CD1c-positive myeloid dendritic cell (primary cell): ENCODE data around the gene ARL4A.
A peak's percentile ranks its signal among the peaks of the same experiment; 100 is the strongest.

Experiments
- DNase-seq: peaks from one replicate; pipeline ENCODE4 v3.0.0-alpha.2; 2016; ENCODE audit errors: extremely low spot score

The ARL4A gene

DNA sequence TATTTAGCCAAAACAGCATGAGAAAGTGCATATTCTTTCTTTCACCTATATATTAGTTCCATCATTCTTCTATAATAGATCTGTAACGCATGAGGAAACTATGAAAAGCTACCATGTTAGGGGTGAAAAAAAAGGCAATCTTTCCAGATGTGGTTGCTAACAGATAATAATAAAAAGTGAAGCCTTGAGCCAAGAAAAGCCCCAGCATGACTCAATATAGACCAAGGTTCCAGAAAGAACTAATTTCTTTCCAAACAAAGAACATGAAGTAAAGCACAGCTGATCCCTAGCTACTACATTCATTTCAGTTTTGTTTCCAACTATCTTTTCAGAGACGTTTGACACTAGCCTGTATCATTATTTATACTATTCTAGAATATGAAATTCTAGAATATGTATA, 16.4 kb downstream of the ARL4A start:
- DNase-seq = no peak

GRCh38 chr7:12705878-12706277, 18.4 kb downstream of the ARL4A start:
- DNase-seq = no peak

DNA sequence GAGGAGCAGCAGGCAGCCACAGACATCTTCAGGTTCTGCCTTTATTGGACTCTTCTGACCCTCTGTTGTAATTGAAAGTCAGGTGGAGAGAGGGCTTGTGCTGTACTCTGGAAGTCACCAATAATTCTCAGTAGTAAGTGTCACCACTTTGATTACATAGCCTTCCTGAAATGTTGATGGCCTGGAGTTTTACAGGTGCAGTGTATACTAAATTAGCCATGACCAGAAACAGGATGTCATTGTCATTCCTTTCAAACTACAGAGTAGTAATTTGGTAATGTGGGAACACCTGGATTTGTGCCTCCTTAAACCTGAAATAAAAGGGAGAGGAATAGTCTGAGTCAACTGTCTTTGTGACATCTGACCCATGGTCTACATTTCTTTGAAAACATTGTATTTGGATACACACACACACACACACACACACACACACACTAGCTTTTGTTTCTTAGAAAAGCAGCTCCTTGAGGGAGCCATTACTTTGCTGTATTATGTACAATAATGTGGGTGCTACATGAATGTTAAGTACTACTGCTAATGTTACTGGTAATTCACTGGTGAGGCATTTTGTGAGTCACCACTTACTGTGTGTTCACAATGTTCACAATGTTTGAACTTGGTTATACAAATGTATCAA, 19.6 kb downstream of the ARL4A start:
- DNase-seq = no peak

- no peak for DNase-seq
These were observed 20.9 kb downstream of the ARL4A start for GRCh38 chr7:12708314-12708713.

DNA sequence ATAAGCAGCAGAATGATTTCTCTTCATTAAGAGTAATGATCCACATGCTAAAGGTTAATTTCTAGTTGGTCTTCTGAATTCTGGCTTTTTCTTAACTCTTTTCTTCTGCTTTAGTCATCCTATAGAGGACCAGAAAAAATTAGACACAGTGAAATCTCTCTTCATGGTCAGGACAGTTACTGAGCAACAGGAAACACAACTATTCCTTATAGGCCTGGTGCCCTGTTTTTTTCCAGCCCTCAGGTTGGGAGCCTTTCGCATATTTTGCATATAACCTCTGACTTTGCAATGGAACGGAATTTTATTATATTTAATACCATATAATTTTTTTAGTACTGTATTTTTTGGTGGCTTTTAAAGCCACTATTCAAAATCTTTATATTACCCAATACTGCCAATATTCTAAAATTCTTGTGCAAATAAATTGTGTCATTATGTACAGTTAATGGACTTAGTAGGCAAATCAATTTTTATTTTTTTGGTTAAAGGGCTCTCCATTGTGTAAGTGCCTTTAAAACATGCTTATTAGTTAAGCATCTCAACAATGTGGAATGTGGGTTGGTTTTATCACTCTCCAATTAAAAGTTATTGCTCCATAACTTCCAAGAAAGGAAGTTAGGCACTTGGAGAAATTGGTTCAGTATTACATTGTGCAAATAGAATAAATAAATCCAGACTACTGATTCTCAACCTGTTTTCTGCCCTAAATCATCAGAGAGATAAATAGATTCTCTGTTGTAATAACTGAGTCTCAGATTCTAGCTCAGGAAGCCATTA, 22.5 kb downstream of the ARL4A start:
- no peak for DNase-seq

DNA sequence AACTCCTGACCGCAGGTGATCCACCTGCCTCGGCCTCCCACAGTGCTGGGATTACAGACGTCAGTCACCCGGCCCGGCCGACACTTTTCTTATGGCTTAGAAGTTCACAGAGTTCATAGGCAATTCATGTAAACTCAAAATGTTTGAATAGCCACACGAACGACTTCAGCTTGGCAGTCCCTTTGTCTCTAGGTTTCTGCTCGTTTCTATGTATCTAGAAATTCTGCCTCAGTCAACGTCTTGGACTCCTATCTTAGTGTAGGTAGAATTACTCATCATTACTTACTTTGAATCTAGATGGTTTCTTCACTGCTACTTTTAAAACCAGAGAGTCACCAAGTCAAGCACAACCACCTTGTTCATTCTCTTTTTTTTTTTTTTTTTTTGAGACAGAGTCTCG, 23.7 kb downstream of the ARL4A start:
- no peak for DNase-seq

- DNase-seq = peak; percentile 28
These were observed 24.8 kb downstream of the ARL4A start for GRCh38 chr7:12712236-12712635.

GRCh38 chr7:12713625-12714378, 26.4 kb downstream of the ARL4A start:
- no peak for DNase-seq

- no peak for DNase-seq
These were observed 26.9 kb downstream of the ARL4A start for GRCh38 chr7:12714379-12714737.

- DNase-seq = peak; percentile 83
These were observed 28.1 kb downstream of the ARL4A start for GRCh38 chr7:12715372-12716133.

DNA sequence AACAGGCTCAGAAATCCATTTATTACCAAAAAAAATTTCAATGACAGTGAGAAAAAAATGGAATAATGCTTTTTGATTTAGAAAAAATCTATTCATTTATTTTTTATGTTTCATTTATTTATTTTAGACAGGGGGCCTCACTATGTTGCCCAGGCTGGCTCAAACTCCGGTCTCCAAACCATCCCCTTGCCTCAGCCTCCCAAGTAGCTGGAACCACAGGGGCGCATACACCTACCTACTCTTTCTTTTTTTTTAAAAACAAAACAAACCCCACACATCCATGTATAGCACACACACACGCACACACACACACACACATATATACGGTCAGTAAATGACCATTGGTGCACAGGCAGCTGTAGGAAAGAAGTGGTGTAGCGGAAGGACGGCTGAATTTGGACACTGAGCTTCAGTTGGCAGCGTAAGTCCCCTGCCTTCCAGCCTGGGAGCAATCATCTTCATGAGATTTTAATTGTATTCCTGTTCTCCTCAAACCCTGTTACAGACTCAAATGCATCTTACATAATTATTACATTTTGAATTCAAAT, 28.8 kb downstream of the ARL4A start:
- no peak for DNase-seq

DNA sequence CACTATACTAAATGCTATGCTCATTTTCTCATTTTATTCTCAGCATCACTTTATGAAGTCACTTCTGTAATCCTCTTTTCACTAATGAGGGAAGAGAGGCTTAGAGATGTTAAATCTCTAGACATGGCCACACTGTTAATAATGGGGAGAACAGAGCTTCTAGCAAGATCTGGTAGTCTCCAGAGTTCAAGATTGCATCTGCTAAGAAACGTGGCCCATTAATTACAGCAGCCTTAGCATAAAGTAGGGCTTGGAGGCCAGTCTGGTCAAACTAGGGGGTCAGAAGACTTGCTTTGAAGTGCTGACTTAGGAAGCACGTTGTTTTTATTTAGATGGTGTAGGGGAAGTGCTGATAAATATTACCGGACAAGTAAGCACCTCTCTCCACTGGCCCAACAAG, 29.3 kb downstream of the ARL4A start:
- no peak for DNase-seq

GRCh38 chr7:12719141-12719919, 31.9 kb downstream of the ARL4A start:
- peak; percentile 34 for DNase-seq

DNA sequence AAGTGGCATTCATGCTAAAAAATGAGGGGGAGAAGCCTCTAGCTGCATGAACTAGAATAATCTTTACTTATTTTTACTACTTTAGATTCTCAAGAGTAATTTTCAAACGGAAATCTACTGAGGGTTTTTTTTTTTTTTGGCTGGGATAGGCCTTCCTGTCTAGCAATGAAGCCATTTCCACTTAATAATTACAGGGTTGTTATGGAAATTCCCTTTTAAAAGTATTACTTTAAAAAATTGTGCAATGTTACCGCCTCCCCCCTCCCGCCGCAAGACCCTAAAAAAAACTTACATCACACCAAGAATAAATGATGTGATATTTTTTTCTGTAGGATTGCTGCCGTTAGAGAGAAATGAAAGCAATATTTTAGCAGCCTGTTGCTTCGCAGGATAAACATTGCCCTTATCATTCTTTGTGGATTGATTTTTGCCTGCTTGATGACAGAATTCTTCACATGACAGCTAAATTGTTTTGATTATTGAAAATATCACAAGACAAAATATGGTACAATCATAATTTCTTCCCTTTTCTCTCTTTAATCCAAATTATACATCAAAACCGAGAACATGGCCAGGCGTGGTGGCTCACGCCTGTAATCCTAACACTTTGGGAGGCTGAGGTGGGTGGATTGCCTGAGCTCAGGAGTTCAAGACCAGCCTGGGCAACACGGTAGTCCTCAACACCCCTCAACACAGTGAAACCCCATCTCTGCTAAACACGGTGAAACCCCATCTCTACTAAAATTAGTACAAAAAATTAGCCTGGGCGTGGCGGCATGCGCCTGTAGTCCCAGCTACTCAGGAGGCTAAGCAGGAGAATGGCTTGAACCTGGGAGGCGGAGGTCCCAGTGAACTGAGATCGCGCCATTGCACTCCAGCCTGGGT, 32.8 kb downstream of the ARL4A start:
- peak; percentile 33 for DNase-seq

DNA sequence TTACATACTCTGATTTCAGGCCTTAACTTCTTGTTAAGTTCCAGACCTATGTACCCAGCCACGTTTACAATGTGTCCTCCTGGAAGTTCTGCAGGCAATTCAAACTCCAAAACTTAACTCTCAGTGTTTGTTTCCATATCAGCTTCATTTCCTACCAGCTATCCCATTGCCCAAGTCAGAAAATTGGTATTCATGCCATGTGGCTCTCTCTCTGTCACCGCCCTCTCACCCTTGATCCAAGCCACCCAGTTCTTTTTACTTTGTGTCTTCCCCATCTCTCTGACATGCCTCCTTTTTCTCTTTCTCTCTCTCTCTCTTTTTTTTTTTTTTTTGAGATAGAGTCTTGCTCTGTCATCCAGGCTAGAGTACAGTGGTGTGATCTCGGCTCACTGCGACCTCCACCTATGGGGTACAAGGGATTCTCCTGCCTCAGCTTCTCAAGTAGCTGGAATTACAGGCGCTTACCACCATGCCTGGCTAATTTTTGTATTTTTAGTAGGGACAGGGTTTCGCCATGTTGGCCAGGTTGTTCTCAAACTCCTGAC, 33.9 kb downstream of the ARL4A start:
- no peak for DNase-seq

- peak; percentile 35 for DNase-seq
These were observed 34.7 kb downstream of the ARL4A start for GRCh38 chr7:12722136-12722535.

- DNase-seq = no peak
These were observed 35.5 kb downstream of the ARL4A start for GRCh38 chr7:12722636-12723605.

- DNase-seq = no peak
These were observed 38.3 kb downstream of the ARL4A start for GRCh38 chr7:12725575-12726316.
